ENCODE results near the gene TPST1. TPM values are rescaled to one million over a fixed set of nuclear protein-coding genes. Genes with fewer than 3 reads are reported as not detected.
A peak's percentile ranks its signal among the peaks of the same experiment; 100 is the strongest.
"Not testable (repeated sequence)": the region's sequence is repeated elsewhere in the genome, so short reads cannot be mapped to it uniquely, and the experiment has no call there.

TPST1 gene
- total RNA-seq, 1 donor from 2014 or later, result 21.9 TPM

DNA sequence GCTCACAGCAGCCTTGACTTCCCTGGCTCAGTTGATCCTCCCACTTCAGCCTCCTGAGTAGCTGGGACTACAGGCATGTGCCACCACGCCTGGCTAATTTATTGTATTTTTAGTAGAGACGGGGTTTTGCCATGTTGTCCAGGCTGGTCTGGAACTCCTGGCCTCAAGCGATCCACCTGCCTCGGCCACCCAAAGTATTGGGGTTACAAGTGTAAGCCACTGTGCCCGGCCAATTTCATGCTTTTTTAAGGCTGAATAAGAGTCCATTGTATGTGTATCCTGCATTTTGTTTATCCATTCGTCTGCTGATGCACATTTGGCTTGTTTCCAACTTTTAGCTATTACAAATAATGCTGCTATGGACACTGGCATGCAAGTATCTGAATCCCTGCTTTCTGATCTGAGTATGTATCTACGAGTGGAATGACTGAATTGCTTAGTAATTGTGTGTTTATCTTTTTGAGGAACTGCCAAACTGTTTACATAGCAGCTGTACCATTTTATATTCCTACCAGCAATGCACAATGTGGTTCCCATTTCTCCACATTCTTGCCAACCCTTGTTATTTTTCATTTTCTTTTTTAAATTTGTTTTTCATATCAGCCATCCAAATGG lies 37.3 kb upstream of the TPST1 start:
- no peaks in the 10 kb centered on the region for H3K9me3 Mint-ChIP-seq
- H3K4me3 Mint-ChIP-seq, result no peak overlapping the region
- no peak for DNase-seq (ENCODE audit: low read depth, low spot score)
- no peaks in the 10 kb centered on the region for H3K4me1 Mint-ChIP-seq
- no peaks in the 10 kb centered on the region for H3K36me3 Mint-ChIP-seq (ENCODE audit: low read depth)
- TF ChIP-seq CTCF (conservative IDR thresholded peaks at IDR 0.05), result no peak
- no peaks in the 10 kb centered on the region for H3K27me3 Mint-ChIP-seq (ENCODE audit: low read depth)
- H3K27ac Mint-ChIP-seq (ENCODE audit: unreplicated experiment), result no peak overlapping the region

- no peak for TF ChIP-seq CTCF (conservative IDR thresholded peaks at IDR 0.05)
- no peaks in the 10 kb centered on the region for H3K9me3 Mint-ChIP-seq
- no peaks in the 10 kb centered on the region for H3K4me1 Mint-ChIP-seq
- H3K27me3 Mint-ChIP-seq (ENCODE audit: low read depth), result no peaks in the 10 kb centered on the region
- no peaks in the 10 kb centered on the region for H3K36me3 Mint-ChIP-seq (ENCODE audit: low read depth)
- H3K4me3 Mint-ChIP-seq, result no peak overlapping the region
- no peak overlapping the region for H3K27ac Mint-ChIP-seq (ENCODE audit: unreplicated experiment)
- no peak for DNase-seq (ENCODE audit: low read depth, low spot score)
Observed at GRCh38 chr7:66169616-66170015, 35.5 kb upstream of the TPST1 start.

- H3K36me3 Mint-ChIP-seq (ENCODE audit: low read depth), result no peaks in the 10 kb centered on the region
- no peak overlapping the region for H3K27ac Mint-ChIP-seq (ENCODE audit: unreplicated experiment)
- TF ChIP-seq CTCF (conservative IDR thresholded peaks at IDR 0.05), result no peak
- H3K27me3 Mint-ChIP-seq (ENCODE audit: low read depth), result no peaks in the 10 kb centered on the region
- no peak for DNase-seq (ENCODE audit: low read depth, low spot score)
- no peak overlapping the region for H3K4me3 Mint-ChIP-seq
- H3K9me3 Mint-ChIP-seq, result no peaks in the 10 kb centered on the region
- no peaks in the 10 kb centered on the region for H3K4me1 Mint-ChIP-seq
Observed at GRCh38 chr7:66170309-66171231, 34.6 kb upstream of the TPST1 start.

- H3K9me3 Mint-ChIP-seq; H3K27me3 Mint-ChIP-seq (ENCODE audit: low read depth); DNase-seq (ENCODE audit: low read depth, low spot score); H3K27ac Mint-ChIP-seq (ENCODE audit: unreplicated experiment); H3K4me1 Mint-ChIP-seq; H3K36me3 Mint-ChIP-seq (ENCODE audit: low read depth); H3K4me3 Mint-ChIP-seq: not testable (repeated sequence)
Observed at GRCh38 chr7:66172536-66173401, 32.4 kb upstream of the TPST1 start.

DNA sequence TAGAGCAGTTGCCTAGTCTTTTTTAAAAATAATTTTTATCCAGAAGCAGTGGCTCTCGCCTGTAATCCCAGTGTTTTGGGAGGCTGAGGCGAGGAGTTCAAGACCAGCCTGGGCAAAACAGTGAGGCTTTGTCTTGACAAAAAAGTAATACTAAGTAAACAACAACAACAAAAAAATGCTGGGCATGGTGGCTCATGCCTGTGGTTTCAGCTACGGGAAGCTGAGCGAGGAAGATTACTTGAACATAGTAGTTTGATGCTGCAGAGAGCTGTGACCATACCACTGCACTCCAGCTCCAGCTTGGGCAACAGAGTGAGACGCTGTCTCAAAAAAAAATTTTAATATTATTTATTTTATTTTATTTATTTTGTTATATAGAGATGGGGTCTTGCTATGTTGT lies 31.3 kb upstream of the TPST1 start:
- DNase-seq (ENCODE audit: low read depth, low spot score), result no peak
- no peak for TF ChIP-seq CTCF (conservative IDR thresholded peaks at IDR 0.05)
- H3K36me3 Mint-ChIP-seq (ENCODE audit: low read depth), result no peaks in the 10 kb centered on the region
- H3K9me3 Mint-ChIP-seq, result no peaks in the 10 kb centered on the region
- H3K27ac Mint-ChIP-seq (ENCODE audit: unreplicated experiment), result peak overlapping the region; percentile 35
- no peak overlapping the region for H3K4me3 Mint-ChIP-seq
- H3K27me3 Mint-ChIP-seq (ENCODE audit: low read depth), result no peaks in the 10 kb centered on the region
- H3K4me1 Mint-ChIP-seq, result no peaks in the 10 kb centered on the region

GRCh38 chr7:66175006-66175405 lies 30.1 kb upstream of the TPST1 start:
- H3K4me1 Mint-ChIP-seq; DNase-seq (ENCODE audit: low read depth, low spot score); H3K27me3 Mint-ChIP-seq (ENCODE audit: low read depth); H3K27ac Mint-ChIP-seq (ENCODE audit: unreplicated experiment); H3K4me3 Mint-ChIP-seq; H3K9me3 Mint-ChIP-seq; H3K36me3 Mint-ChIP-seq (ENCODE audit: low read depth): not testable (repeated sequence)

Measured in neural crest cell (in vitro differentiated cells).